ENCODE data around the gene SEMA4A.
"Not testable (repeated sequence)": the region's sequence is repeated elsewhere in the genome, so short reads cannot be mapped to it uniquely, and the experiment has no call there.

Gene SEMA4A

GRCh38 chr1:156212833-156213643, 59.7 kb downstream of the SEMA4A start, which contains the start of gene PMF1:
TSS of gene PMF1 (plus strand) at chr1:156213007. CDS start at chr1:156213016, 9 bp downstream.
- Histone ChIP-seq H3K27ac (peak within 1 kb of the TSS; percentile 94), H3K27me3 (no peaks in the 10 kb centered on the region), H3K9me3 (no peaks in the 10 kb centered on the region), H3K36me3 (peaks cover 48% of the 10 kb centered on the region), H3K4me3 (ENCODE audit: low read depth in 1 of 2, low read length in 1 of 2) (peak within 1 kb of the TSS; percentile 85), H3K4me1 (ENCODE audit: control insufficient read depth in 1 of 2, insufficient read depth in 1 of 2, low read depth in 1 of 2, low read length in 1 of 2) (peaks cover 46 to 52% of the 10 kb centered on the region in 2 experiments)
- TF ChIP-seq CTCF (IDR thresholded peaks at IDR 0.05) = peak; percentile 43

DNA sequence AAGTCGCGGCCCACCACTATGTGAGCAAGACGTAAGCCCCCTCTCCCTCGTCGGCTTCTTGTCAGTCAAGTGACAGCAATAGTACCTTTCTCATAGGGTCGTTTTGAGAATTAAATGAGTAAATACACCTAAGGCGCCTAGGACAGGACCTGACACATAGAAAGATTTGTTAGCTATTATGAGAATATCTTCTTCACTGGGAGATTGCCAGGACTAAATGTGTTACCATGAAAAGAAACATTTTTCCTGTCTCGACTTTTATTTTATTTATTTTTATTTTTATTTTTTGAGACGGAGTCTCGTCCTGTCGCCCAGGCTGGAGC, 60.2 kb downstream of the SEMA4A start:
- H3K36me3 ChIP-seq = peaks cover 43% of the 10 kb centered on the region
- H3K9me3 ChIP-seq = no peaks in the 10 kb centered on the region
- peak overlapping the region; percentile 94 for H3K27ac ChIP-seq
- no peaks in the 10 kb centered on the region for H3K27me3 ChIP-seq
- peaks cover 52 to 58% of the 10 kb centered on the region in 2 experiments for H3K4me1 ChIP-seq (ENCODE audit: control insufficient read depth in 1 of 2, insufficient read depth in 1 of 2, low read depth in 1 of 2, low read length in 1 of 2)
- no peak for TF ChIP-seq CTCF (IDR thresholded peaks at IDR 0.05)
- H3K4me3 ChIP-seq (ENCODE audit: low read depth in 1 of 2, low read length in 1 of 2) = peak overlapping the region; percentile 85

DNA sequence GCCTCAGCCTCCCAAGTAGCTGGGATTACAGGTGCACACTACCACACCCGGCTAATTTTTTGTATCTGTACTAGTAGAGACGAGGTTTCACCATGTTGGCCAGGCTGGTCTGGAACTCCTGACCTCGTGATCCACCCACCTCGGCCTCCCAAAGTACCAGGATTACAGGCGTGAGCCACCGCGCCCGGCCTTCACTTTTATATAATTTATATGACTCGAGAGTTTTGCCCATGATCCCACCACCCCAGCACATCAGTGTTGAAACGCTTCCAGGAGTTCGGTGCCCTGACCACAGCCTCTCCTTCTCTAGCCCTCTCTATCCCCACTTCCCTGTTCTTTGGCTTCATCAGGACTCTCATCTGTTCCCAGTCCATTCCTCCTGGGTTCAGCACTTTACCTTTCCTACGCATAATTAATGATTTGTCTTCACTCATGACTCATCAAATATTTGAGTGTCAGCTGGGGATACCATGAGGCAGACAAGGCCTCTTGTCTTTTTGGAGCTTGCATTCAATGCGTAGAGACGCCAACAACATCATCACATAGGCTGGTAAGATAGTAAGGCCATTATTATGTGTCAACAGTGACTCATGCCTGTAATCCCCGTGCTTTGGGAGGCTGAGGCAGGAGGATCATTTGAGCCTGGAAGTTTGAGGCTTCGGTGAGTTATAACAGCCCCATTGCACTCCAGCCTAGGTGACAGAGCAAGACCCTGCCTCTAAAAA, 60.8 kb downstream of the SEMA4A start:
- Histone ChIP-seq H3K4me1 (ENCODE audit: control insufficient read depth in 1 of 2, insufficient read depth in 1 of 2, low read depth in 1 of 2, low read length in 1 of 2) (peaks cover 57 to 64% of the 10 kb centered on the region in 2 experiments), H3K36me3 (peaks cover 37% of the 10 kb centered on the region), H3K9me3 (no peaks in the 10 kb centered on the region), H3K27me3 (no peaks in the 10 kb centered on the region), H3K4me3 (ENCODE audit: low read depth in 1 of 2, low read length in 1 of 2) (peak overlapping the region; percentile 85), H3K27ac (peak overlapping the region; percentile 94)
- no peak for TF ChIP-seq CTCF (IDR thresholded peaks at IDR 0.05)

GRCh38 chr1:156216361-156217086, 63.1 kb downstream of the SEMA4A start:
- H3K9me3 ChIP-seq; H3K4me3 ChIP-seq (ENCODE audit: low read depth in 1 of 2, low read length in 1 of 2); H3K27me3 ChIP-seq: not testable (repeated sequence)
- Histone ChIP-seq H3K27ac (peak overlapping the region; percentile 97), H3K4me1 (ENCODE audit: control insufficient read depth in 1 of 2, insufficient read depth in 1 of 2, low read depth in 1 of 2, low read length in 1 of 2) (peaks cover 63 to 68% of the 10 kb centered on the region in 2 experiments), H3K36me3 (peaks cover 24% of the 10 kb centered on the region)

- TF ChIP-seq CTCF (IDR thresholded peaks at IDR 0.05) = peak; percentile 12
- H3K36me3 ChIP-seq = peaks cover 16% of the 10 kb centered on the region
- H3K9me3 ChIP-seq = no peaks in the 10 kb centered on the region
- H3K4me3 ChIP-seq (ENCODE audit: low read depth in 1 of 2, low read length in 1 of 2) = peak overlapping the region; percentile 62 to 67
- peak overlapping the region; percentile 97 for H3K27ac ChIP-seq
- H3K4me1 ChIP-seq (ENCODE audit: control insufficient read depth in 1 of 2, insufficient read depth in 1 of 2, low read depth in 1 of 2, low read length in 1 of 2) = peaks cover 55 to 59% of the 10 kb centered on the region in 2 experiments
- no peaks in the 10 kb centered on the region for H3K27me3 ChIP-seq
Measured at GRCh38 chr1:156217871-156218270, 64.5 kb downstream of the SEMA4A start.
